ENCODE results near the gene CAVIN3.

GRCh38 chr11:6321356-6321755, 1.1 kb upstream of the CAVIN3 start:
- TF ChIP-seq, protein P1, sequence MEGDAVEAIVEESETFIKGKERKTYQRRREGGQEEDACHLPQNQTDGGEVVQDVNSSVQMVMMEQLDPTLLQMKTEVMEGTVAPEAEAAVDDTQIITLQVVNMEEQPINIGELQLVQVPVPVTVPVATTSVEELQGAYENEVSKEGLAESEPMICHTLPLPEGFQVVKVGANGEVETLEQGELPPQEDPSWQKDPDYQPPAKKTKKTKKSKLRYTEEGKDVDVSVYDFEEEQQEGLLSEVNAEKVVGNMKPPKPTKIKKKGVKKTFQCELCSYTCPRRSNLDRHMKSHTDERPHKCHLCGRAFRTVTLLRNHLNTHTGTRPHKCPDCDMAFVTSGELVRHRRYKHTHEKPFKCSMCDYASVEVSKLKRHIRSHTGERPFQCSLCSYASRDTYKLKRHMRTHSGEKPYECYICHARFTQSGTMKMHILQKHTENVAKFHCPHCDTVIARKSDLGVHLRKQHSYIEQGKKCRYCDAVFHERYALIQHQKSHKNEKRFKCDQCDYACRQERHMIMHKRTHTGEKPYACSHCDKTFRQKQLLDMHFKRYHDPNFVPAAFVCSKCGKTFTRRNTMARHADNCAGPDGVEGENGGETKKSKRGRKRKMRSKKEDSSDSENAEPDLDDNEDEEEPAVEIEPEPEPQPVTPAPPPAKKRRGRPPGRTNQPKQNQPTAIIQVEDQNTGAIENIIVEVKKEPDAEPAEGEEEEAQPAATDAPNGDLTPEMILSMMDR (IDR thresholded peaks at IDR 0.05) = no peak
- TF ChIP-seq POLR2A (IDR thresholded peaks at IDR 0.05) = no peak
